ENCODE data around the gene STXBP6.
A peak's percentile ranks its signal among the peaks of the same experiment; 100 is the strongest.

The STXBP6 gene

DNA sequence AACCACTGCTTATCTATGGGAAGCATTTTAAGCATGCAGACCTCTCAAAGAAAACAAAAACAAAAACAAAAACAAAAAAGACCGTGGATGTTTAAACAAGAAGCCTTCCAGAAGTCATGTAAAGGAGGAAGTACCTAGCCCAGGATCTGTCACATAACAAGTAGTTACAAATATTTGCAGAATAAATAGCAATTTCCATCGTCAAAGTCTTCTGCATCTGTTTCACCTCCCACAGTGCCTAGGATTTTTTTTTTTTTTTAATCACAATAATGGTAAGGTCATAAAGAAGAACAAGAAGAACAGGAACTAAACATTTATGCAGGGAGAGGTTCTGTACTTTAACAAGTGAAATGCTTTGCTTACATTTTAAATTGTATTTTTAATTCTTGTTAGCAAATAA is 2.4 kb upstream of the STXBP6 start:
- no peak for DNase-seq (ENCODE audit: low spot score)

GRCh38 chr14:25050269-25051150 is 563 bp upstream of the STXBP6 start:
- peak; percentile 51 for DNase-seq (ENCODE audit: low spot score)

GRCh38 chr14:25049093-25049567 is 817 bp downstream of the STXBP6 start:
- peak; percentile 23 for DNase-seq (ENCODE audit: low spot score)

GRCh38 chr14:25048170-25049016 is 1.6 kb downstream of the STXBP6 start:
- peak; percentile 55 for DNase-seq (ENCODE audit: low spot score)

- no peak for DNase-seq (ENCODE audit: low spot score)
Measured at GRCh38 chr14:25046301-25046943, 3.5 kb downstream of the STXBP6 start.

- no peak for DNase-seq (ENCODE audit: low spot score)
Measured at GRCh38 chr14:25044106-25044698, 5.7 kb downstream of the STXBP6 start.

DNA sequence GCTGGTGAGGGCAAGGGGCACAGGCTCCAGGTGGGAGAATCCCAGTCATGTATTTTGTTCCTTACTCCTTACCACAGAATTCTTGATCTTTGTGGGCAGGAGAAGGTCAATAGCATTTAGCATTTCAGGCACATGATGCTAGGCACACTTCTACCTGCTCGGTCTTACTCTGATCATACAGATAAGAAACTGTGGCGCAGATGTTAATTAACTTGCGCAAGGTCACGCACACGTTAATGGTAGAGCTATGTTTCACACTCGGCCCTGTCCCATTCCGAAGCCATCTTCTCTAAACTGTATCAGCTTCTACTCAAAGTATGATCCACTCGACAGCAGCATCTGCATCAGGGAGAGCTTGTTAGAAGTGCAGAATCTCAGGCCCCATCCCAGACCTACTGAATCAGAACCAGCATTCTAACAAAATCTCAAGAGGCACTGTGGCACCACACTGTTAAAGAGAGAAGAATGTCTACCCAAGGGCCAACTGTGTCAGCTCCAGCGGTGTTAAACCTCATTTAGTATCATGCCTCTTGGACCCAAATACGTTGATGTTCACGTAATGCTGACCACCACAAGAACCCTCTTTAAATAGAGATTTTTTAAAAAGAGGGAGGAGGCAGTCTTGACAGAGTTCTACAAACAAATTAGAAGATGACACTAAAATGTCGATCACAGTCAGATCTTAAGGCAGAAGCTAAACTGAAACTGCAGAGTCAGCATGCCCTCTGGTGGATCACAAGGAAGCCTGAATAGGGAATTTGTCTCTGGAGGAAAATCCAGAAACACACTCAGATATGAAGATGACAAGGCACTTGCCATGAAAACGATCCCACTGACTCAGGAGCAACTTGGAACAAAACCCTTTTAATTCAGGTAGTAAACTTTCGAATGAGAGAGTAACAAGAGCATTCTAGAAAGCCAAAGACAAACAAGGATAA is 7.3 kb downstream of the STXBP6 start:
- peak; percentile 82 for DNase-seq (ENCODE audit: low spot score)

GRCh38 chr14:25041898-25042297 is 8.0 kb downstream of the STXBP6 start:
- no peak for DNase-seq (ENCODE audit: low spot score)

DNA sequence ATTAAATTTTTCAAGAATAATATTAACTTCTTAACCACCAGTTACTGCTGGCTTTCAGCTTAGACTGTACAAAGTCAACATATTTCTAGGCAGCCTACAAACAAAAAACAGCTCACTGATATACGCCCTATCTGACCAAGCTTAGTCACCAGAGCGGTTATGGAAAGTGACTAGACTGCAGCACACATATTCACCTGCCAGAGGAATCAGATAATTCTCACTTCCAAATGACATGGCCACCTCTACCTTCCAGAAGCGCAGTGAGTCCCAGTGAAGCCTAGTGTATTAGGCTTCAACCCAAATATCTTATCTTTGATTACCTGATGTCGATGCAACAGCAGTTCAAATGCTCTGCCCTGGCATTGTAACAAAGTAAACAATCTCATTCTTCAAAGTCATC is 8.5 kb downstream of the STXBP6 start:
- no peak for DNase-seq (ENCODE audit: low spot score)

- no peak for DNase-seq (ENCODE audit: low spot score)
Measured at GRCh38 chr14:25039933-25040332, 10.0 kb downstream of the STXBP6 start.

DNA sequence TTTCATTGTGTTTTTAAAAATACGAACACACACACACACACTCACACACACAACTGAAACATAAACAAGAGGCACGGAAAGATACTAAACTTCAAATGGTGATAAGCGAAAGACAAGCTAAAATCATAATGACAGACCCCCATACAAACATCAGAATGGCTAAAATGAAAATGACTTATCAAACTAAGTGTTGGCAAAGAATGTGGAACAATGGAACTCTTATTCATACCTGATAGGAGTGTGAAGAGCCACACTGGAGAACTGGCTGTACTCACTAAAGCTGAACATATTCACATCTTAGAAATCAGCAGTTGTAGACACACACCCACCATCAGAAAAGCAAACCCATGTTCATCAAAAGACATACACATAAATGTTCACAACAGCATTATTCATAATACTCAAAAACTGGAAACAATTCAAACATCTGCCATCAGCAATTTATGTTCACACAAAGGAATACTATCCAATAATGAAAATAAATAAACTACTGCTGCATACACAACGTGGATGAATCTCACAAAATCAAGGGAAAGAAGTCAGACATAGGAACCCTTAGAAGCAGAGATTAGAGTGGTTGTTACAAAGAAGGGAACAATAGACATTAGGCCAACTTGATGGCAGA is 11.8 kb downstream of the STXBP6 start:
- no peak for DNase-seq (ENCODE audit: low spot score)

DNA sequence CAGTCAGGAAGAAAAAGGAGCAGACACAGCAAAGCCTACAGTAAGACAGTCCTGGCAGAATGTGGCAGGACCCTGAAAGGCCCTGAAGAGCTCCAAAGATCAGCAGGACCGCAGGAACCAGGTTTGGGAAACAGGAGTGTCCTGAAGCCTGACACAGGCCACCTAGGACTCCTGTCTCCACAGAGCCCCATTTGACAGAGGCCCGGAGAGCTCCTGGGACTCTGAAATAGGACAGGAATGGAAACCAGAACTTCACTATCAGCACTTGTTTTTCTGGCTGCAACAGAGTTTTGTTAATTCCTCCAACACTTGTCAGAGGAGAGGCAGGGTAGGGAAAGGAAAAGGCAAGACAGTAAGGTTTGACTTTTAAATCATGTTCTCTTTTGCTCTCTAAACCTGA is 12.9 kb downstream of the STXBP6 start:
- no peak for DNase-seq (ENCODE audit: low spot score)

DNA sequence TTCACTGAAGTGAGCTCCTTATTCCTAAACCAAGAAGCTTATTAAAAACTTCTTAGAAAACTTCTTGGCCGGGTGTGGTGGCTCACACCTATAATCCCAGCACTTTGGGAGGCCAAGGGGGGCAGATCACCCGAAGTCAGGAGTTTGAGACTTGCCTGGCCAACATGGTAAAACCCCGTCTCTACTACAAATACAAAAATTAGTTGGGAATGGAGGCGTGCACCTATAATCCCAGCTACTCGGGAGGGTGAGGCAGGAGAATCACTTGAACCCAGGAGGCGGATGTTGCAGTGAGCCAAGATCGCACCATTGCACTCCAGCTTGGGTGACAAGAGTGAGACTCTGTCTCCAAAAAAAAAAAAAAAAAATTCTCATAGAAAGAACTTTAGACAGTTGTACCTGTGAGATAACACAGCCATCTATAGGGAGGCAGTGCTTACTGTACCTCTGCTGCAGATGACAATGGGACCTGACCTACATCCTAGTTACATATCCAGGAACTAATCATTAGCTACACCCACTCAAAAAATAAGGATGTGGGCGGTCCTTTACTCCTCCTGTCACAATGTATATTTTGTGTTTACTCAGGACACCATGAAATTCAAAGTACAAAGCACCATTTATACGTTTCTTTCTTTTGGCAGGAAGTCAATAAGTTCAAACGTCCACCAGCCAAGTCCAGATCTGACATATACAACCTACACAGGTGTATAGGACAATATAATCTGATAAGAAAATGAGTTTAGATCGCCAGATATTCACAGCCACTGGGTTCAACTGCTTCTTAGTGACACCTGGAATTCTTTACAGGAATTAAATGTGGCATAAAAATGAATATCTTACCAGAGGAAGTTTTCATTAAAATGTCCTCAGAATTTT is 14.9 kb downstream of the STXBP6 start:
- DNase-seq (ENCODE audit: low spot score): no peak

DNA sequence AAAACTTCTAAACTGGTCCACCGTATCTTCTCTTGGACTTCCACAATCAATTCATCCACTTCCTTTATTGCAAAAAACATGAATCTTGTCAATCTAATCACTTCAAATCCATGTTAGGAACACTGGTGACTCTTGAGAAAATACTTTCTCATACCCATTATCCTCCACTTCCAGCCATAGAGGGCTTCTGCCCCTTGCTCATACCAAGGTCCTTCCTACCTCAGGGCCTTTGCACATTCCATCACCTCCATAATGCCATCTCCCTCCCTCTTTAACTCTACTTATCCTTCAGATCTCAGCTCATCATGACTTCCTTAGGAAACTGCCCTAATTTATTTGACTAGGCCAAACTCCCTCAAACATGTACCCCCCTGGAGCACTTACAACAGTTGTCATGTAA is 16.6 kb downstream of the STXBP6 start:
- DNase-seq (ENCODE audit: low spot score): no peak

DNA sequence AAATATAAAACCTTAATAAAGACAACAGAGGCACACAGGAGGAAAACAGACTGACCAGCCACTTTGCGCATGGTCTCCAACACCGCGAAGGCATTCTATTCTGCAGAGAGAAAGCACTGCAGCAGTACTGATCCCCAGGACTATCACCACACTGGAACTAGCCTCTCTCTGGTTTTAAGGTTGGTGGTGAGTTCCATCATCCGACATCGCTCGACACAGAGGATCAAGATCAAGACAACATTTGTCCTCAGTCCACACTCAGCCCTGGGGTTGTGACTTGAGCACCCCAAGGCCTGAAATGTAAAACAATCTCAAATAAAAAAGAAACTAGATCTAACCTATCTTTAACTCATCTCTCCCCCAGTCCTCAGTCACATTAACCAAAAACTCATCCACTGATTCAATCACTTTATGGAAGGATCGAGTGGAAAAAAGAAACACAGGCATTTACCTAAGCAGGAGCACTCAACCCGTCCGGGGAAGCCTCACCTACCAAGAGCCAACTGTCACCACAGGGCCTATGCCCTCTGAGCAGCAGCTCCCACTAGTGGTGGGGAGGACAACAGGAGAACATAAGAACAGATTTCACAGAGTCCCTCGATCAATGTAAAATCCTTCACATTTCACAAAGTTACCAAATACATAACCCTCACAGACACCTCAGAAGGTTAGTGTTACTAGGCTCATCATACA is 17.7 kb downstream of the STXBP6 start:
- DNase-seq (ENCODE audit: low spot score): no peak

DNA sequence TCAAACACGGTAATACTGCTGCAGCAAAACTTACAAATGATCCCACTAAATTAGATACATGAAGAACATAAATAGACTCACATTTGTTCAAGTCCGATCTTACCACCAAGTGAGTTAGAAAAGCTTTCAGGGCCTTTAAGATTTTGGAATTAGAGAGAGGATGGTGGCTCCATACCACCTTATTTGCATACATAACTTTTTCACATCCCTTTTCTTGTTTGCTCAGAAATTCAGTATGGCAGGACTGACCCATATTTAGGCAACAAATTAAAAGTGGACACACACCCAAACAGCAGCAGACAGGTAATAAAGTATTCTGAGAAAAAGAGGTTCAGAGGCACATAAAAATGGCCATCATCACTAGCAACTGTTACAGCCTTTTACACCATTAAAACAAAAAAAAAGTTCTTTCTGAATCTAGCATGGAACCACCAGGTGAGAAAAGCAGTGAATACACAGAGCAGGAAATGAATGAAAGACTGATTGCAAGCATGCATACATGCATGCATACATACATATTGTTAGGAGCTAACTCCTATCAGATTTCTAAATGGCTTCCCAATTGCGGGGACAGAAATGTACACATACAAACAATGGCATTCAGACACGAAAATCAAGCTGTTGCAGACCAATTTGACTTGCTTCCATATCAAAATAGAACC is 23.3 kb downstream of the STXBP6 start:
- no peak for DNase-seq (ENCODE audit: low spot score)

DNA sequence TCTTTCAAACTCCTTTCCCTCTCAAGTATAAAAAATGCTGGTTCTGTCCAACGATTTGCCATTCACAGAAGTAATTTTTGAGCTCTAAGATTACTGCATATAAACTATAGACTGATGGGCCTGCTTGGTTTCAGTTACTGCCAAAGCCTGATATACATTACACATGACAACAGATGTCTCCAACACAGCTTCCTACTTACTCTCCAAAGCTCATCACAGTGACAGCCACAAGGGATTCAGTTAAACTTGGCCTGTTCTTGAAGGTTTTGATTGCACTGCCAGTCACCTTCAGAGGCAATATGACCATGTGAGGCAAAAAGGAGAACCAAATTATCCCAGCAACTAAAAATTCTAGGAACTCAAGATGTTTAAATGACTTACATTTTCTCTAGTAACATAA is 30.1 kb downstream of the STXBP6 start:
- DNase-seq (ENCODE audit: low spot score): no peak

- no peak for DNase-seq (ENCODE audit: low spot score)
Measured at GRCh38 chr14:25017562-25017961, 32.4 kb downstream of the STXBP6 start.

Data from putamen (tissue), 1 donor.